ENCODE measurements around the gene MARCHF11. TPM values are rescaled to one million over a fixed set of nuclear protein-coding genes. Genes with fewer than 3 reads are reported as not detected.

The MARCHF11 gene
- total RNA-seq = 3.6 TPM

GRCh38 chr5:16179511-16179935 lies at the start of gene MARCHF11:
Gene MARCHF11 (minus strand): TSS chr5:16179791. CDS start chr5:16179575, 216 bp downstream.
- peak; percentile 33 for DNase-seq

GRCh38 chr5:16225927-16226326 lies 46.3 kb upstream of the MARCHF11 start:
- no peak for DNase-seq

GRCh38 chr5:16192311-16192710 lies 12.7 kb upstream of the MARCHF11 start:
- no peak for DNase-seq

- no peak for DNase-seq
These were observed 1.1 kb upstream of the MARCHF11 start for GRCh38 chr5:16180789-16181082.

GRCh38 chr5:16179936-16180788 lies 571 bp upstream of the MARCHF11 start:
- DNase-seq = no peak

- peak; percentile 32 for DNase-seq
These were observed 732 bp downstream of the MARCHF11 start for GRCh38 chr5:16178745-16179372.

GRCh38 chr5:16169550-16169949 lies 10.0 kb downstream of the MARCHF11 start:
- DNase-seq = no peak

- DNase-seq = peak; percentile 18
These were observed 18.9 kb downstream of the MARCHF11 start for GRCh38 chr5:16160706-16161105.

- no peak for DNase-seq
These were observed 20.0 kb downstream of the MARCHF11 start for GRCh38 chr5:16159636-16160035.

GRCh38 chr5:16156152-16156551 lies 23.4 kb downstream of the MARCHF11 start:
- DNase-seq = no peak

GRCh38 chr5:16152601-16153568 lies 26.7 kb downstream of the MARCHF11 start:
- no peak for DNase-seq

- DNase-seq = no peak
These were observed 30.0 kb downstream of the MARCHF11 start for GRCh38 chr5:16149621-16150020.

GRCh38 chr5:16147179-16147900 lies 32.3 kb downstream of the MARCHF11 start:
- no peak for DNase-seq

- DNase-seq = no peak
These were observed 35.2 kb downstream of the MARCHF11 start for GRCh38 chr5:16144416-16144815.

- DNase-seq = no peak
These were observed 36.1 kb downstream of the MARCHF11 start for GRCh38 chr5:16143361-16144049.

GRCh38 chr5:16140944-16141343 lies 38.6 kb downstream of the MARCHF11 start:
- DNase-seq = no peak

GRCh38 chr5:16140417-16140816 lies 39.2 kb downstream of the MARCHF11 start:
- DNase-seq = no peak

- no peak for DNase-seq
These were observed 42.4 kb downstream of the MARCHF11 start for GRCh38 chr5:16137177-16137576.

- DNase-seq = no peak
These were observed 44.1 kb downstream of the MARCHF11 start for GRCh38 chr5:16135506-16135905.

- DNase-seq = no peak
These were observed 44.6 kb downstream of the MARCHF11 start for GRCh38 chr5:16135003-16135402.

- DNase-seq = no peak
These were observed 45.4 kb downstream of the MARCHF11 start for GRCh38 chr5:16134204-16134603.
